NK-92 (cell line): ENCODE data around the gene SLC39A8.
"Not testable (repeated sequence)": the region's sequence is repeated elsewhere in the genome, so short reads cannot be mapped to it uniquely, and the experiment has no call there.

Experiments used
- DNase-seq: peaks from one replicate; lab custom pipeline; 2025; ENCODE audit not compliant: unreplicated experiment; lab: John Stamatoyannopoulos, UW

The SLC39A8 gene

DNA sequence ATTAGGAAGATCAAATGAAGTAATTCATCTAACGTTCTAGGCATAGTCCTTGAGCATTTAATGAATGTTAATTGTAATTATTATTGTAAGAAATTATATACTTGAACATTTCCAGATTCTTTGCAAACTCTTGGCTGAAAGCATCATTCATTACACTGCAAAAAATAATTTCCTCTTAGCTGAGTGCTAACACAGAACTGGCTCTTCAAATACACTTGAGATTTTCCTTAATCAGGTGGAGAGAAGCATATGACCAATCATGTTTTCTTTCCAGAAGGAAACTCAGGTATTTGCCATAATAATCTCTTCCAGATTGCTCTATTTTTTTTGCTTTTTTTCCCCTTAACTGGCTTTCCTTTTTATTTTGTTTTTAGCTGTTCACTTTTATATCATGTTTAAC lies 42.5 kb downstream of the SLC39A8 start:
- DNase-seq: no peak

DNA sequence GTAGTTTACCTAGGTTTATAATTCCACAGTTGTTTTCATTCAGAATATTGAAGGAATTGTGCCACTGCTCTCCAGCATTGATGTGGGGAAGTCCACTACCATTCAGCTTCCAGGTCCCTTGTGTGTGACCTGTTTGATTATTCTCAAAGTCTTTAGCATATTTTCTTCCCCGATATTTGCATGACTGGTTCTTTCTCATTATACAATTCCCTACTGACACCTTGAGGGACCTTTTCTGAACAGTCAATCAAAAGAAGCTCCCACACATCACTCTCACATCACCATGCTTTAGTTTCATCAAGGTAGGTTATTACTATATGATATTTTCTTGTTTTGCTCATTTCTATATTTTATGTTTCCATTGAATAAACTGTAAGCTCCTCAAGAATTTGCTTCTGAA lies 44.1 kb downstream of the SLC39A8 start:
- DNase-seq: no peak

DNA sequence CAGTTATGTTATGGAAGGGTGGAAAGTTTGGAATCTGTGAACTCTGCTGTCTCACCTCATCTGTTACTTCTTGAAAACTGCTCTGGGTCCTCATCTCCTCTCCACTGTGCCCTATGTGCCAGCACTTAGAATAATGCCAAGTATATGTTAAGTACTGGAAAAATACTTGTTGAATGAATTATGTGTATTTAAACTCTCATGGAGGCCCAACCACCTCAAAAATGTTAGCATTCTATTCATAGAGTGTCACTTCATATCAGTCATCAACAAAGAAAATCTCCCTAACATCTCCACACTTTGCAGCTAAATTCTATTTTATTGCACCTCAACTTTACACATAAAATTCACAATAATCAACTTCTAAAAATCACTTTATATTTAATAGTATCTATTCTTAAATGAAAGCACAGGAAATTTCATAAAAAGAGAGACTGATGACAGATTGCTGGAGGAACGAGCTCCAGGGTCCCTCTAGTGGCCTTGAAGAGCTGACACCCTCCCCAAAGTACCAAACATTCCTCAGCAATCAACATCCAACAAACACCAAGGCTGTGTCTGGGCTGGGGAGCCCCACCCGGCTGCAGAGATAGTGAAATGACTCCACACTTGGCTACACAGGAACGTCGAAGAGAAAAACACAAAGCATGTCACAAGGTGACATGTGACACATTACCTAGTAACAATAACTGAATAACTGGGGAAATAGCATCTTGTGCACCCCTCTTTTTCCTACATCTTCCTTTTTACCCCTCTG lies 45.8 kb downstream of the SLC39A8 start:
- no peak for DNase-seq

DNA sequence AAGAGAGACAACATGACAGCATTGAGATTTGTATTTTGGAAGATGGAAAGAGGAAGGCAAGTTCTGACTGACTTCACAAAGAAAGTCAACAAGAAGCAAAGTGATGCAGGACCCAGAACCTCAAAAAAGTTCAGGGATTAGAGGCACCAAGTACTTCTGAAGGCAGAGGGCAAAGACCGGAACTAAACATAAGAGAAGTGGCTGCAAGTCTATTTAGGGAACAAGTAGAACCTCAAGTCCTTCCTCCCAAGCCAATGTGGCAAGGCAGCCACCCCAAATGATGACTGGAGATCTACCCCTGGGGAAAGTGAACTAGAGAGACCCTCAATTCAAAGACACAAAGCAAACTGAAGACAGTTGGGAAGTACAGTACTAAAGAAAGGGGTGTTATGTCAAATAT lies 46.6 kb downstream of the SLC39A8 start:
- DNase-seq: no peak

DNA sequence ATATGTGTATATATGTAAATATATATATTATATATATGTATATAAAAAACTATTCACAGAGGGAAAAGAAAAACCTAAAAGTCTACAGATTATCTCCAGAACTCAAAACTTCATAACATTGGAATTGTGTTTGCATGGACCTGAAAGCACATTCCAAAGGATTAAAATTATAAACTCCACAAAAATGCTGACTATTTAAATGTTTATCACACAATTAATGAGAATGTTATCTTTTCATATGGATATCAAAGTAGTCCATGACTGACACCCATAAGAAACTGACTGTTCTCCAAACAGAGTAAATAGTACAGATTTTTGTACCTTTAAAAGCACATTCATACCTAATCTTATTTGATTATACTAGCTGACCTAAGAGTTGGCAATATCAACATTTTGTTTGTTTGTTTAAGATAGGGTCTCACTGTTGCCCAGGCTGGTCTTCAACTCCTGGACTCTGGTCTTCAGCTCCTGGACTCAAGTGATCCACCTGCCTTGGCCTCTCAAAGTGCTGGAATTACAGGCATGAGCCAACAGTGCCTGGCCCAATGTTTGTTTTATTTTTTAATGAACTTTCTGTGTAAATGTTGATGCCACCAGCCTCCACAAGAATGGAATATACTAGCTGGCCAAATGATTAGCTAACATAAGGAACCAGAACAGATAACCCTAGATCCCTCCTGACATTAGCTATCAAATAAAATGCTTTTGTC lies 50.0 kb downstream of the SLC39A8 start:
- DNase-seq: no peak

- DNase-seq: no peak
Observed at GRCh38 chr4:102288497-102288896, 56.8 kb downstream of the SLC39A8 start.

- no peak for DNase-seq
Observed at GRCh38 chr4:102285831-102286230, 59.5 kb downstream of the SLC39A8 start.

DNA sequence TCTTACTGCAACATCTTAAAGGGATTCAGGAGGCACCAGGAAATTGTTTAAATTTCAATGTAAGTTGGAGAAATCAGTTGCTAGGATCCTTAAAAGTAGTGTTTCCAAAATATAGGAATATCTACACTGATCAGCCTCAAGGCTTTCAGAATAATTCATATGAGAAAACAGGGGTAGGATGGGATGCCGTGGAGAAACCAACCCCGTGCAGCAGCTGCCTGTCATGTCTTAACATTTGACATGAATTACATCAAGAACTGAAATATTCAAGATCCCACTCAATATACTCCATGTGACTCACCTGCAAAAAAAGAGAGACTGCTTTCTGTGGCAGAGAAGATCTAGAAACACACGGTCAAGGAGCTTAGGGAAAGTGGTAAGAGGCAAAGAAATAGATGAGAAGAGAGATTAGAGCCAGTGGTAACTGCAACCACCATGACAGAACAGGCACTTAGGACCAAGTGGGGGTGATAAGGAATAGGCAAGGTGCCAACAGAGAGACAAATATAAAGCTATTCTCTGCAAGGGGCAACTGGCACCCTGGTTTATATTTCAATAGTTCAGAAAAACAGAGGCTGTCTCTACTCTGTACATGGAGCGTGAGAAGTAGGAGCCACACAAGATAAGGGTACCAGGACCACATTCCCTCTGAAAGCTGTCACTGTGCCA lies 64.0 kb downstream of the SLC39A8 start:
- DNase-seq: no peak

- not testable (repeated sequence) for DNase-seq
Observed at GRCh38 chr4:102273317-102273716, 72.0 kb downstream of the SLC39A8 start.

- DNase-seq: no peak
Observed at GRCh38 chr4:102272318-102272717, 73.0 kb downstream of the SLC39A8 start.

- no peak for DNase-seq
Observed at GRCh38 chr4:102268355-102268754, 76.9 kb downstream of the SLC39A8 start.

GRCh38 chr4:102263024-102263787 lies 82.1 kb downstream of the SLC39A8 start:
- DNase-seq: no peak

- no peak for DNase-seq
Observed at GRCh38 chr4:102259702-102260101, 85.6 kb downstream of the SLC39A8 start.

DNA sequence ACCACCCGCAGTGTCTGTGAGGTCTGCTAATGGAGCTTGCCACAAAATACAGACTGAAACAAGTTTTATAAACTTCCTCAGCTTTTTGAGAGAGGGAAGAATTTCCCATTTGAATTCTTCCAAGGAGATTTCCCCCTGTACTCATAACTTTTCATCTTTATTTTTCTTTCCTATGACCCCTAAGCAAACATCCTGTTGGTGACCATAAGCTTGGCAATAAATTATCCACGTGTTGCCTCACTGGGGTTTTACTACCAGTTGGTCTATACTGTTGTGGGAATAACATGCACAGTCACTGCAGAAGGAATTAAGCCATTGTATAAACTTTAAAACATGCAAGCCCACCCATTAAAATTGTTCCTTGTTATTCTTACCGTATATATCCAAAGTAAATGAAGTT lies 86.2 kb downstream of the SLC39A8 start:
- DNase-seq: no peak

- no peak for DNase-seq
Observed at GRCh38 chr4:102256321-102256720, 89.0 kb downstream of the SLC39A8 start.

GRCh38 chr4:102253860-102254259 lies 91.4 kb downstream of the SLC39A8 start:
- no peak for DNase-seq

DNA sequence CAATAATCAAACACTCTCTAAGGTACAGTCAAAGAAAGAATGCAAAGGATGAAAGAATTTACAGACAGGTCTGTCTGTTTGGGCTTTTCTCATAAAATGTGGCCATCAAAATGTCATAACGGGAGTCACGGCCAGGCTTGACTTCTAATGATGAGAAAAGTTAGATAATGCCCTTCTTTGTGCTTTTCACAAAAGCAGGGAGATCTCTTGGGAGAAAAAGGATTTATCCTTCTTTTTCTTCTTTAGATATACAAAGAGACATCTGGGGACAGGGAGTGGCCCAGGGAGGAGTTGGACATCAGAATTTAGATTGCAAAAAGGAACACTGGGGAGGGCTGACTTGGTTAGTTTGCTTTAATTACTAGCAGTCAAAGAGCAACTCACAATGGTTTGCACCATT lies 93.1 kb downstream of the SLC39A8 start:
- no peak for DNase-seq

GRCh38 chr4:102250341-102250740 lies 94.9 kb downstream of the SLC39A8 start:
- DNase-seq: no peak

GRCh38 chr4:102247041-102247440 lies 98.2 kb downstream of the SLC39A8 start:
- DNase-seq: no peak

DNA sequence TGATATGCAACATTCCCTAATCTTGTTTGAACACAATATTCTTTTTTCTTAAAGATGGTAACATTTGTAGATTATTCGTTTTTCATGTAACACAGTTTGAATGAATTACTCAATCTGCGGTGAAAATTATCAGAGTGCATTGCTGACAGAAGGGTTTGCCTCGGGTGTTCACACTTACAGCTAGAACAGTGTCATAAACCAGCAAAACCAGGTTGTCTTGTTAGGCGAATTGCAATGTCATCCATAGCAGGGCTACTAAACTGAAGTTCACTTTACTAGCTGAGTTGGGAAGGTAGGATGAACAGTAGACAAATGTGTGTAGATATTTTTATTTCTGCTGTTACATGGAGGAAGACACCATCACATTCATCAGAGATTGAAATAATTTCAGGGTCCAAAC lies 98.9 kb downstream of the SLC39A8 start:
- DNase-seq: no peak

DNA sequence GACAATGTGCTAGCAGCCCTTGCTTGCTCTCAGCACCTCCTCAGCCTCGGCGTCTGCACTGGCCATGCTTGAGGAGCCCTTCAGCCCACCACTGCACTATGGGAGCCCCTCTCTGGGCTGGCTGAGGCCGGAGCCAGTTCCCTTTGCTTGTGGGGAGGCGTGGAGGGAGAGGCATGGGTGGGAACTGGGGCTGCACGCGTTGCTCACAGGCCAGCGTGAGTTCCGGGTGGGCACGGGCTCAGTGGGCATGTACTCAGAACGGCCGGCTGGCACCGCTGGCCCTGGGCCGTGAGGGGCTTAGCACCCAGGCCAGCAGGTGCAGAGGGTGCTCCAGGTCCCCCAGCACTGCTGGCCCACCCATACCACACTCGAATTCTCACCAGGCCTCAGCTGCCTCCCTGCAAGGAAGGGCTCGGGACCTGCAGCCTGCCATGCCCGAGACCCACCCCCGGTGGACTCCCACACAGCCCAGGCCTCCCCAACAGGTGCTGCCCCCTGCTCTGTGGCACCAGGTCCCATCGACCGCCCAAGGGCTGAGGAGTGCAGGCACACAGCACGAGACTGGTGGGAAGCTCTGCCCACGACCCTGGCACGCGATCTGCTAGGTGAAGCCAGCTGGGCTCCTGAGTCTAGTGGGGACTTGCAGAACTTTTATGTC lies 100.3 kb downstream of the SLC39A8 start:
- DNase-seq: no peak
